A549 (cell line): Measurements from ENCODE around the gene SUPT4H1. TPM values are rescaled to one million over a fixed set of nuclear protein-coding genes. Genes with fewer than 3 reads are reported as not detected.

Source experiments
- ATAC-seq, 2 experiments: fragments of 200-7000 bp in 1 of 2; fragments of >200 bp in 1 of 2; cut with Nextera tagmentation in 1 of 2; cut with Tn5 transposase in 1 of 2; 3 replicates each; pipeline versions ENCODE4 v1.8.0 to v1.9.1; 2018 to 2020; ENCODE audit warnings: mild to moderate bottlenecking in 1 of 2, moderate library complexity in 1 of 2
- CTCF ChIA-PET: fragments of 300-600 bp; sonication (Branson Sonifier 250); formaldehyde crosslinking; extraction: SDS; loops from one replicate; lab custom pipeline; 2021; ENCODE audit warnings: antibody characterized with exemption, inconsistent platforms; lab: Yijun Ruan, JAX
- POLR2A ChIA-PET: fragments of 350-600 bp; formaldehyde crosslinking; extraction: SDS; loops from one replicate; lab custom pipeline; 2021; ENCODE audit warnings: antibody characterized with exemption, inconsistent platforms; lab: Yijun Ruan, JAX
- DNase-seq, 2 experiments: peaks; one replicate each; pipeline versions ENCODE4 v3.0.0 to v3.0.0-alpha.2; 2011 to 2016; ENCODE audit warnings: low read depth in 1 of 2, low spot score in 1 of 2
- FAIRE-seq: peaks from 2 replicates; lab custom pipeline; 2011; peaks lifted over from hg19 to GRCh38; lab: Jason Lieb, UNC
- H3K27ac ChIP-seq, 2 experiments: fragments of >200 bp; sonication (Bioruptor Twin); formaldehyde crosslinking; 3 replicates each; pipeline ENCODE4 v1.5.1; 2016 to 2017
- H3K4me1 ChIP-seq: fragments of >200 bp; sonication (Bioruptor Twin); formaldehyde crosslinking; 3 replicates; pipeline ENCODE4 v1.6.1; 2016
- H3K4me2 ChIP-seq: fragments of >200 bp; sonication (Bioruptor Twin); formaldehyde crosslinking; 3 replicates; pipeline ENCODE4 v1.6.1; 2016
- H3K4me3 ChIP-seq: fragments of >200 bp; sonication (Bioruptor Twin); formaldehyde crosslinking; 3 replicates; pipeline ENCODE4 v1.5.1; 2016
- H3K9me3 ChIP-seq: fragments of >200 bp; sonication (Bioruptor Twin); formaldehyde crosslinking; 3 replicates; pipeline ENCODE4 v1.6.1; 2016
- CHD2 ChIP-seq: fragments of 150-350 bp; IDR thresholded peaks from 2 replicates; pipeline ENCODE4 v1.6.1; 2014; ENCODE audit warnings: low read length; ENCODE audit not compliant: partially characterized antibody
- CTCF ChIP-seq: fragments of >200 bp; sonication (Bioruptor Twin); formaldehyde crosslinking; IDR thresholded peaks from 3 replicates; pipeline ENCODE4 v1.5.1; 2016
- E2F6 ChIP-seq: IDR thresholded peaks from 2 replicates; pipeline ENCODE4 v1.6.1; 2012; ENCODE audit warnings: low read depth, borderline replicate concordance
- EHMT2 ChIP-seq: fragments of 200-600 bp; sonication (generic); IDR thresholded peaks from 2 replicates; pipeline ENCODE4 v1.6.1; 2016; ENCODE audit warnings: antibody characterized with exemption, low read depth, mild to moderate bottlenecking, moderate library complexity
- ELK1 ChIP-seq: fragments of 150-350 bp; IDR thresholded peaks from 2 replicates; pipeline ENCODE4 v1.6.1; 2014; ENCODE audit warnings: low read depth, mild to moderate bottlenecking, low read length
- FOSB ChIP-seq: fragments of 250-450 bp; sonication (Bioruptor Pico); IDR thresholded peaks from 2 replicates; pipeline ENCODE4 v1.5.0; 2020; ENCODE audit warnings: mild to moderate bottlenecking, moderate library complexity
- HDAC2 ChIP-seq: fragments of 200-600 bp; sonication (generic); IDR thresholded peaks from 2 replicates; pipeline ENCODE4 v1.6.1; 2016
- HES2 ChIP-seq: fragments of >200 bp; sonication (Bioruptor Twin); formaldehyde crosslinking; IDR thresholded peaks from 2 replicates; pipeline ENCODE4 v1.6.1; 2016
- RAD21 ChIP-seq, 2 experiments: fragments of >200 bp in 1 of 2; sonication (Bioruptor Twin) in 1 of 2; formaldehyde crosslinking in 1 of 2; IDR thresholded peaks in 1 of 2; conservative IDR thresholded peaks in 1 of 2; 2 replicates in 1 of 2; 3 replicates in 1 of 2; pipeline ENCODE4 v1.6.1; 2012 to 2018; ENCODE audit warnings: inconsistent platforms in 1 of 2
- RARB ChIP-seq: fragments of 250-450 bp; sonication (Bioruptor Pico); IDR thresholded peaks from 2 replicates; pipeline ENCODE4 v1.8.0; 2021; ENCODE audit warnings: mild to moderate bottlenecking, moderate library complexity
- SMC3 ChIP-seq: fragments of >200 bp; sonication (Bioruptor Twin); formaldehyde crosslinking; IDR thresholded peaks from 3 replicates; pipeline ENCODE4 v1.6.1; 2018; ENCODE audit warnings: inconsistent platforms
- whole genome bisulfite sequencing: methylation state at CpG from one replicate; pipeline ENCODE4 v1.1.6; 2017; ENCODE audit errors: missing lambda C conversion rate; 5-methylcytosine and 5-hydroxymethylcytosine counted together
- polyA plus RNA-seq, 4 experiments: library from polyadenylated mRNA; depleted of rRNA in 3 of 4; stranded (reverse); fragments of >200 nt; fragmentation: RNase III in 1 of 4; extraction: RNeasy Plus Mini Kit Qiagen cat#74134 plus additional on column Dnase treatment in 1 of 4; gene quantifications; 2 replicates in 3 of 4; 3 replicates in 1 of 4; pipeline ENCODE4 v1.2.3, GENCODE V29; 2011 to 2017

Gene SUPT4H1
- polyA plus RNA-seq, 2 of the 4 experiments (the other 2 are of a cell fraction): 123 to 241 TPM

- FAIRE-seq: no peak
- no peaks in the 10 kb centered on the region for H3K9me3 ChIP-seq
- no peak for DNase-seq
- POLR2A ChIA-PET: no interaction called here
- CTCF ChIA-PET: interaction anchor here (0.5 to 11.3 kb wide), 21 partner anchors 12 to 699 kb away, joined by 3 to 165 read pairs (median 4); partner anchors contain the start of gene RNF43
- no peak overlapping the region for H3K4me3 ChIP-seq
- H3K4me2 ChIP-seq: no peak overlapping the region
- no peaks in the 10 kb centered on the region for H3K4me1 ChIP-seq
- TF ChIP-seq E2F6 (no peak), RARB (CRISPR knock-in tag) (no peak), HES2 (no peak), FOSB (CRISPR knock-in tag) (no peak)
- TF ChIP-seq, all 56 proteins: peak for 0
- no peak for ATAC-seq
- H3K27ac ChIP-seq: no peak overlapping the region
- 71% methylated on average over 12 of the region's 14 CpGs for WGBS
Observed at GRCh38 chr17:58304750-58305486, 47.1 kb downstream of the SUPT4H1 start.

- no peaks in the 10 kb centered on the region for H3K4me1 ChIP-seq
Observed at GRCh38 chr17:58303971-58304749, 47.8 kb downstream of the SUPT4H1 start.

GRCh38 chr17:58302919-58303585, 48.9 kb downstream of the SUPT4H1 start:
- FAIRE-seq (no peak), DNase-seq (no peak), ATAC-seq (no peak)
- H3K9me3 ChIP-seq: 0 out of 3 replicates have a peak, but pooled peaks cover 4% of the 10 kb centered on the region
- no peaks in the 10 kb centered on the region for H3K4me1 ChIP-seq
- H3K4me3 ChIP-seq: no peak overlapping the region
- TF ChIP-seq HDAC2 (no peak), ELK1 (no peak), CHD2 (no peak)
- ChIA-PET CTCF (interaction anchor here (0.6 to 11.3 kb wide), 13 partner anchors 10 to 322 kb away, joined by 3 to 165 read pairs (median 4); partner anchors contain the start of gene RNF43), POLR2A (no interaction called here)
- 27% methylated on average over 8 of the region's 9 CpGs for WGBS
- no peak overlapping the region for H3K27ac ChIP-seq
- H3K4me2 ChIP-seq: no peak overlapping the region

More at GRCh38 chr17:58303971-58304749, 47.8 kb downstream of the SUPT4H1 start:
- Histone ChIP-seq H3K27ac (no peak overlapping the region), H3K4me3 (no peak overlapping the region), H3K4me2 (no peak overlapping the region), H3K9me3 (0 out of 3 replicates have a peak, but pooled peaks cover under 1% of the 10 kb centered on the region)
- FAIRE-seq: no peak
- TF ChIP-seq EHMT2 (no peak), ELK1 (no peak), SMC3 (peak; percentile 60), CTCF (peak; percentile 59), RAD21 (conservative IDR thresholded peaks at IDR 0.05 in 1 of 2, IDR thresholded peaks at IDR 0.05 in 1 of 2) (peak; percentile 30 to 55; a peak in 3 of 5 replicates)
- WGBS: 32% methylated on average over 10 of the region's 10 CpGs
- POLR2A ChIA-PET: no interaction called here
- peak; percentile 63 to 93 for DNase-seq
- CTCF ChIA-PET: interaction anchor here (0.5 to 11.3 kb wide), 27 partner anchors 10 to 700 kb away, joined by 3 to 165 read pairs (median 4); partner anchors contain the start of gene RNF43
- ATAC-seq: peak; percentile 70 to 90; a peak in 5 of 6 replicates
